Kidney (tissue), 14 donors: ENCODE measurements around the gene TYR. TPM values are rescaled to one million over a fixed set of nuclear protein-coding genes. Genes with fewer than 3 reads are reported as not detected.
A peak's percentile ranks its signal among the peaks of the same experiment; 100 is the strongest.
"Not testable (repeated sequence)": the region's sequence is repeated elsewhere in the genome, so short reads cannot be mapped to it uniquely, and the experiment has no call there.

Experiments
- DNase-seq, 5 donors: peaks; one replicate each; pipeline ENCODE4 v3.0.0-alpha.2; 2013 to 2020
- FAIRE-seq: peaks from 2 replicates; lab custom pipeline; 2012; peaks lifted over from hg19 to GRCh38; lab: Jason Lieb, UNC
- H3K27ac ChIP-seq, 2 donors: one replicate each; pipeline ENCODE4 v1.7.0; 2013; ENCODE audit warnings: low read depth in 2 of 2, low read length in 2 of 2, inconsistent platforms in 1 of 2
- H3K27me3 ChIP-seq: one replicate; pipeline ENCODE4 v1.7.1; 2013; ENCODE audit warnings: low read length, inconsistent platforms; ENCODE audit not compliant: control insufficient read depth, insufficient read depth
- H3K36me3 ChIP-seq, 3 donors: one replicate each; pipeline versions ENCODE4 v1.7.0 to v1.7.1; 2013; ENCODE audit warnings: low read length in 3 of 3, control low read depth in 1 of 3, inconsistent platforms in 1 of 3; ENCODE audit not compliant: insufficient read depth in 3 of 3, control insufficient read depth in 2 of 3
- H3K4me1 ChIP-seq, 3 donors: one replicate each; pipeline versions ENCODE4 v1.7.0 to v1.7.1; 2013; ENCODE audit warnings: low read length in 3 of 3, inconsistent platforms in 1 of 3, low read depth in 1 of 3; ENCODE audit not compliant: control insufficient read depth in 2 of 3, insufficient read depth in 2 of 3
- H3K4me3 ChIP-seq, 3 donors: one replicate each; pipeline versions ENCODE4 v1.7.0 to v1.8.1; 2013; ENCODE audit warnings: low read length in 3 of 3, control low read depth in 1 of 3, inconsistent platforms in 1 of 3
- H3K9ac ChIP-seq, 3 donors: one replicate each; pipeline versions ENCODE4 v1.7.0 to v1.7.1; 2013; ENCODE audit warnings: low read length in 3 of 3, control low read depth in 1 of 3, inconsistent platforms in 1 of 3
- H3K9me3 ChIP-seq, 3 donors: one replicate each; pipeline versions ENCODE4 v1.7.0 to v1.7.1; 2013; ENCODE audit warnings: low read length in 3 of 3, control low read depth in 1 of 3, inconsistent platforms in 1 of 3; ENCODE audit not compliant: control insufficient read depth in 2 of 3, insufficient read depth in 1 of 3
- intact Hi-C: fragments of 100-400 bp; cut with DNase I; formaldehyde crosslinking; loops from one replicate; pipeline ENCODE4 v1.11.1; 2022
- polyA plus RNA-seq: library from polyadenylated mRNA; stranded (reverse); fragments of 350-450 nt; fragmentation: Illumina TruSeq; extraction: RNeasy Lipid Tissue Mini Kit (QIAGEN cat#74804); gene quantifications from one replicate; pipeline ENCODE4 v1.2.3, GENCODE V29; 2014; ENCODE audit warnings: low read depth, low replicate concordance; ENCODE audit not compliant: insufficient read depth
- total RNA-seq: library from RNA; stranded (reverse); fragmentation: NEBNext Ultra II Directional; extraction: Animal tissue kit (Norgen Biotek cat#: 25700); gene quantifications from one replicate; pipeline ENCODE4 v1.2.1, GENCODE V29; 2021
- TF ChIP-seq, protein P1 (sequence below): IDR thresholded peaks from 3 replicates; pipeline ENCODE4 v1.5.1; 2012; ENCODE audit warnings: mild to moderate bottlenecking, moderate library complexity, borderline replicate concordance; ENCODE audit not compliant: insufficient read depth; ENCODE audit errors: extremely low read depth
- donor health status: control.
- donor health status: control.
- donor health status: control.
- donor health status: control.
- donor health status: control.
- donor health status: DM: yes; HTN: yes; CAD: no.
- donor health status: Normal renal cell carcinoma (clear cell type).

Gene TYR
- total and polyA plus RNA-seq, 2 donors from 2014 or later, result not detected

- H3K9ac ChIP-seq, H3K36me3 ChIP-seq, intact Hi-C loops, H3K4me3 ChIP-seq, H3K4me1 ChIP-seq, H3K9me3 ChIP-seq, H3K27ac ChIP-seq, H3K27me3 ChIP-seq: not testable (repeated sequence)
- DNase-seq, result peak in 2 of 5 donors; percentile 31 to 39
- TF ChIP-seq, protein P1, sequence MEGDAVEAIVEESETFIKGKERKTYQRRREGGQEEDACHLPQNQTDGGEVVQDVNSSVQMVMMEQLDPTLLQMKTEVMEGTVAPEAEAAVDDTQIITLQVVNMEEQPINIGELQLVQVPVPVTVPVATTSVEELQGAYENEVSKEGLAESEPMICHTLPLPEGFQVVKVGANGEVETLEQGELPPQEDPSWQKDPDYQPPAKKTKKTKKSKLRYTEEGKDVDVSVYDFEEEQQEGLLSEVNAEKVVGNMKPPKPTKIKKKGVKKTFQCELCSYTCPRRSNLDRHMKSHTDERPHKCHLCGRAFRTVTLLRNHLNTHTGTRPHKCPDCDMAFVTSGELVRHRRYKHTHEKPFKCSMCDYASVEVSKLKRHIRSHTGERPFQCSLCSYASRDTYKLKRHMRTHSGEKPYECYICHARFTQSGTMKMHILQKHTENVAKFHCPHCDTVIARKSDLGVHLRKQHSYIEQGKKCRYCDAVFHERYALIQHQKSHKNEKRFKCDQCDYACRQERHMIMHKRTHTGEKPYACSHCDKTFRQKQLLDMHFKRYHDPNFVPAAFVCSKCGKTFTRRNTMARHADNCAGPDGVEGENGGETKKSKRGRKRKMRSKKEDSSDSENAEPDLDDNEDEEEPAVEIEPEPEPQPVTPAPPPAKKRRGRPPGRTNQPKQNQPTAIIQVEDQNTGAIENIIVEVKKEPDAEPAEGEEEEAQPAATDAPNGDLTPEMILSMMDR, result peak; percentile 25
- peak; percentile 62 for FAIRE-seq
Measured at GRCh38 chr11:89333704-89334103, 156.0 kb downstream of the TYR start.

DNA sequence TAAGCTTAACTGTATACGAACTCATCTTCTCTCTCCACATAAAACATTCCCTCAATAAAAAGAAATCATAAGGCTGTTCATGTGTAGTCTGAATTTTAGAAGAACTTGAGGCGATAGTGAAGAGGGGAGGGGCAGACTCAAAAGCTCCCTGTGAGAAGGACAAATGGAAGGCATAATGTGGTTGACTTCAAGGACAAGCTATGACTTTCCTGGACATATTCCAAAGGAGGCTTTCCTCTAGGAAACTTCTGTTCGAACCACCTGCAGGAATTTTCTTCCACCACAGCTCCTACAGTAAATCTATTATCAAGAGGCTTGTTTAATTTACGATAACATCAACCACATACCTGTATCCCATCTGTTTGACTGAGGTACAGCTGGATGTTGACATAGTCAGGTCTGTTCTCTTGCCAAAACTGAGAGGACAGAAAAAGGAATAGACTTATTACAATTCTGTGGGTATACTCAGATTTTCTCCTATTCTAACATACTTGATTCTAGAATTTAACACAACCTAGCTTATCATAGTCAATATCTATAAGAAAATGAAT is 159.5 kb downstream of the TYR start:
- H3K4me3 ChIP-seq, DNase-seq, intact Hi-C loops, FAIRE-seq, H3K4me1 ChIP-seq, H3K36me3 ChIP-seq, H3K27ac ChIP-seq, H3K27me3 ChIP-seq, H3K9me3 ChIP-seq, H3K9ac ChIP-seq: not testable (repeated sequence)

- H3K9me3 ChIP-seq, H3K4me1 ChIP-seq, H3K36me3 ChIP-seq, FAIRE-seq, H3K27me3 ChIP-seq, H3K4me3 ChIP-seq, H3K27ac ChIP-seq, intact Hi-C loops, H3K9ac ChIP-seq: not testable (repeated sequence)
- DNase-seq, result peak in 1 of 5 donors; percentile 7
Measured at GRCh38 chr11:89338073-89338472, 160.4 kb downstream of the TYR start.

DNA sequence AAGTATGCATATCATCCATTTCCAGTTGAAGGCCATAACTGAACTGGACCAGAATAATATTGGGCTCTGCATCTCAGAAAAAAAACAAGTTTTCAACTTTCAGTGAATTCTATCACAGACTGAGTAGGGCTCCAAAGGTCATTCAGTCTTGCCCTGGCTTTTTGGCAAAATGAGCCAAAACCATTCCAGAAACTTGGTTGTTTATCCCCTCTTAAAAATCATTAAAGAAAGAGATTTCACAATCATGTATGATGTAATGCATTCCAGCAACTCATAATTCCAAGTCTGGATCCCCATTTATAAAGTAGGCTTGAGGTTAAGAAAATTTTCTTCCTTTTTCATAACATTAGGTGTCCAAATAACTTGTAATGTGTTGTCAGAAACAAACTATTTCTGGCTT is 162.8 kb downstream of the TYR start:
- H3K4me1 ChIP-seq, FAIRE-seq, H3K9ac ChIP-seq, DNase-seq, intact Hi-C loops, H3K27me3 ChIP-seq, H3K27ac ChIP-seq, H3K9me3 ChIP-seq, H3K36me3 ChIP-seq, H3K4me3 ChIP-seq: not testable (repeated sequence)

- H3K9ac ChIP-seq, H3K27me3 ChIP-seq, H3K9me3 ChIP-seq, intact Hi-C loops, H3K4me1 ChIP-seq, FAIRE-seq, H3K36me3 ChIP-seq, H3K4me3 ChIP-seq: not testable (repeated sequence)
- peak in 1 of 5 donors; percentile 7 for DNase-seq
- H3K27ac ChIP-seq, result peak overlapping the region in 1 of 2 donors; percentile 11
Measured at GRCh38 chr11:89342880-89343572, 165.4 kb downstream of the TYR start.

Other genes starting within 250 kb of the TYR start
- 0.63 TPM for gene GRM5, start 111.9 kb upstream of the TYR start, total RNA-seq
- 0.06 TPM for gene GRM5, start 111.9 kb upstream of the TYR start, polyA plus RNA-seq